HepG2 (cell line): ENCODE measurements around the gene BIRC5. TPM values are rescaled to one million over a fixed set of nuclear protein-coding genes. Genes with fewer than 3 reads are reported as not detected.

Source experiments
- AGO2 ChIP-seq: fragments of 200-400 bp; formaldehyde crosslinking; optimal IDR thresholded peaks from 2 replicates; pipeline ENCODE3; 2017; ENCODE audit warnings: mild to moderate bottlenecking, low read depth, low read length, moderate library complexity
- BHLHE40 ChIP-seq: IDR thresholded peaks from 2 replicates; pipeline ENCODE4 v1.6.1; 2011; ENCODE audit warnings: low read length, improper control_type of control experiment
- GMEB2 ChIP-seq: IDR thresholded peaks from 2 replicates; pipeline ENCODE4 v1.6.1; 2016; ENCODE audit warnings: missing biosample characterization, missing genetic modification reagents, low read depth
- HDAC6 ChIP-seq: fragments of 200-600 bp; sonication (generic); IDR thresholded peaks from 2 replicates; pipeline ENCODE4 v1.7.0; 2017; ENCODE audit warnings: mild to moderate bottlenecking, antibody characterized with exemption, low read length, low read depth
- KLF12 ChIP-seq: sonication (generic); formaldehyde crosslinking; IDR thresholded peaks from 2 replicates; pipeline ENCODE4 v1.4.0; 2020; ENCODE audit warnings: missing genetic modification reagents, borderline replicate concordance
- KLF9 ChIP-seq: IDR thresholded peaks from 2 replicates; pipeline ENCODE4 v1.6.1; 2016; ENCODE audit warnings: low read depth
- NFE2L2 ChIP-seq: fragments of 150-350 bp; IDR thresholded peaks from 2 replicates; pipeline ENCODE4 v1.6.1; 2014; ENCODE audit warnings: low read length
- NFYB ChIP-seq: sonication (generic); formaldehyde crosslinking; IDR thresholded peaks from 2 replicates; pipeline ENCODE4 v1.4.0; 2020; ENCODE audit warnings: missing genetic modification reagents
- POLR2AphosphoS5 ChIP-seq: IDR thresholded peaks from 2 replicates; pipeline ENCODE4 v1.6.1; 2012; ENCODE audit warnings: low read depth, low read length
- REXO4 ChIP-seq: sonication (generic); formaldehyde crosslinking; IDR thresholded peaks from 2 replicates; pipeline ENCODE4 v1.8.0; 2022; ENCODE audit warnings: missing genetic modification reagents, mild to moderate bottlenecking, borderline replicate concordance
- ZFX ChIP-seq: sonication (generic); formaldehyde crosslinking; IDR thresholded peaks from 2 replicates; pipeline ENCODE4 v1.4.0; 2020; ENCODE audit warnings: mild to moderate bottlenecking, low read depth, missing genetic modification reagents, moderate library complexity
- ZNF280D ChIP-seq: sonication (generic); formaldehyde crosslinking; IDR thresholded peaks from 2 replicates; pipeline ENCODE4 v1.5.1; 2020; ENCODE audit warnings: mild to moderate bottlenecking, missing genetic modification reagents
- ZNF3 ChIP-seq: IDR thresholded peaks from 2 replicates; pipeline ENCODE4 v1.7.0; 2017; ENCODE audit warnings: inconsistent platforms
- ZNF33B ChIP-seq: sonication (generic); formaldehyde crosslinking; IDR thresholded peaks from 2 replicates; pipeline ENCODE4 v1.5.1; 2020; ENCODE audit warnings: mild to moderate bottlenecking, missing genetic modification reagents
- ZNF550 ChIP-seq: sonication (generic); formaldehyde crosslinking; IDR thresholded peaks from 2 replicates; pipeline ENCODE4 v1.4.0; 2020; ENCODE audit warnings: mild to moderate bottlenecking, missing genetic modification reagents, borderline replicate concordance
- ZSCAN22 ChIP-seq: sonication (generic); formaldehyde crosslinking; IDR thresholded peaks from 2 replicates; pipeline ENCODE4 v1.4.0; 2020; ENCODE audit warnings: mild to moderate bottlenecking, missing genetic modification reagents
- polyA plus RNA-seq, 8 experiments: library from polyadenylated mRNA; depleted of rRNA in 3 of 8; stranded (reverse) in 7 of 8; unstranded in 1 of 8; fragments of >200 nt; fragmentation: Illumina TruSeq in 4 of 8; extraction: Trizol in 4 of 8; gene quantifications; 2 replicates each; pipeline versions ENCODE4 v1.2.1 to v1.2.3, GENCODE V29; 2011 to 2016; ENCODE audit warnings: low read depth in 4 of 8, missing spikeins in 1 of 8, mixed read lengths in 1 of 8; ENCODE audit not compliant: insufficient read depth in 1 of 8
- total RNA-seq, 5 experiments: library from RNA; depleted of rRNA; stranded (reverse); fragments of >200 nt; fragmentation: Illumina TruSeq; extraction: Trizol; gene quantifications; 2 replicates each; pipeline ENCODE4 v1.2.3, GENCODE V29; 2016; ENCODE audit warnings: low read depth in 1 of 5
- TF ChIP-seq, protein P1 (sequence below): sonication (generic); formaldehyde crosslinking; IDR thresholded peaks from 2 replicates; pipeline ENCODE4 v1.8.0; 2022; ENCODE audit warnings: mild to moderate bottlenecking, missing genetic modification reagents, moderate library complexity
- TF ChIP-seq, protein P2 (sequence below): sonication (generic); formaldehyde crosslinking; IDR thresholded peaks from 2 replicates; pipeline ENCODE4 v1.4.0; 2020; ENCODE audit warnings: missing genetic modification reagents, borderline replicate concordance
- TF ChIP-seq, protein P3 (sequence below): IDR thresholded peaks from 2 replicates; pipeline ENCODE4 v1.6.1; 2018; ENCODE audit warnings: missing genetic modification reagents

BIRC5 gene
- total and polyA plus RNA-seq, 2 of the 13 experiments (the other 11 are each of a cell fraction or from before 2014, with no cell fraction given): 30.3 to 135 TPM

- peak; percentile 80; the same call in 1 of the 2 replicates for TF ChIP-seq KLF9
- TF ChIP-seq KLF12: peak; percentile 78; the same call in 1 of the 2 replicates
- no peak for TF ChIP-seq HDAC6
- no peak for TF ChIP-seq REXO4 (CRISPR knock-in tag)
- peak; percentile 75 for TF ChIP-seq ZFX
- TF ChIP-seq, protein P1, sequence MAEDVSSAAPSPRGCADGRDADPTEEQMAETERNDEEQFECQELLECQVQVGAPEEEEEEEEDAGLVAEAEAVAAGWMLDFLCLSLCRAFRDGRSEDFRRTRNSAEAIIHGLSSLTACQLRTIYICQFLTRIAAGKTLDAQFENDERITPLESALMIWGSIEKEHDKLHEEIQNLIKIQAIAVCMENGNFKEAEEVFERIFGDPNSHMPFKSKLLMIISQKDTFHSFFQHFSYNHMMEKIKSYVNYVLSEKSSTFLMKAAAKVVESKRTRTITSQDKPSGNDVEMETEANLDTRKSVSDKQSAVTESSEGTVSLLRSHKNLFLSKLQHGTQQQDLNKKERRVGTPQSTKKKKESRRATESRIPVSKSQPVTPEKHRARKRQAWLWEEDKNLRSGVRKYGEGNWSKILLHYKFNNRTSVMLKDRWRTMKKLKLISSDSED (CRISPR knock-in tag): no peak
- TF ChIP-seq AGO2: peak; percentile 47
- no peak for TF ChIP-seq ZSCAN22
- TF ChIP-seq, protein P2, sequence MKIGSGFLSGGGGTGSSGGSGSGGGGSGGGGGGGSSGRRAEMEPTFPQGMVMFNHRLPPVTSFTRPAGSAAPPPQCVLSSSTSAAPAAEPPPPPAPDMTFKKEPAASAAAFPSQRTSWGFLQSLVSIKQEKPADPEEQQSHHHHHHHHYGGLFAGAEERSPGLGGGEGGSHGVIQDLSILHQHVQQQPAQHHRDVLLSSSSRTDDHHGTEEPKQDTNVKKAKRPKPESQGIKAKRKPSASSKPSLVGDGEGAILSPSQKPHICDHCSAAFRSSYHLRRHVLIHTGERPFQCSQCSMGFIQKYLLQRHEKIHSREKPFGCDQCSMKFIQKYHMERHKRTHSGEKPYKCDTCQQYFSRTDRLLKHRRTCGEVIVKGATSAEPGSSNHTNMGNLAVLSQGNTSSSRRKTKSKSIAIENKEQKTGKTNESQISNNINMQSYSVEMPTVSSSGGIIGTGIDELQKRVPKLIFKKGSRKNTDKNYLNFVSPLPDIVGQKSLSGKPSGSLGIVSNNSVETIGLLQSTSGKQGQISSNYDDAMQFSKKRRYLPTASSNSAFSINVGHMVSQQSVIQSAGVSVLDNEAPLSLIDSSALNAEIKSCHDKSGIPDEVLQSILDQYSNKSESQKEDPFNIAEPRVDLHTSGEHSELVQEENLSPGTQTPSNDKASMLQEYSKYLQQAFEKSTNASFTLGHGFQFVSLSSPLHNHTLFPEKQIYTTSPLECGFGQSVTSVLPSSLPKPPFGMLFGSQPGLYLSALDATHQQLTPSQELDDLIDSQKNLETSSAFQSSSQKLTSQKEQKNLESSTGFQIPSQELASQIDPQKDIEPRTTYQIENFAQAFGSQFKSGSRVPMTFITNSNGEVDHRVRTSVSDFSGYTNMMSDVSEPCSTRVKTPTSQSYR (CRISPR knock-in tag): 0 out of 2 replicates have a peak, but pooled peaks have one; percentile 8
- TF ChIP-seq, protein P3, sequence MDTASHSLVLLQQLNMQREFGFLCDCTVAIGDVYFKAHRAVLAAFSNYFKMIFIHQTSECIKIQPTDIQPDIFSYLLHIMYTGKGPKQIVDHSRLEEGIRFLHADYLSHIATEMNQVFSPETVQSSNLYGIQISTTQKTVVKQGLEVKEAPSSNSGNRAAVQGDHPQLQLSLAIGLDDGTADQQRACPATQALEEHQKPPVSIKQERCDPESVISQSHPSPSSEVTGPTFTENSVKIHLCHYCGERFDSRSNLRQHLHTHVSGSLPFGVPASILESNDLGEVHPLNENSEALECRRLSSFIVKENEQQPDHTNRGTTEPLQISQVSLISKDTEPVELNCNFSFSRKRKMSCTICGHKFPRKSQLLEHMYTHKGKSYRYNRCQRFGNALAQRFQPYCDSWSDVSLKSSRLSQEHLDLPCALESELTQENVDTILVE (CRISPR knock-in tag): peak; percentile 14; the same call in 1 of the 2 replicates
- TF ChIP-seq ZNF3 (CRISPR knock-in tag): no peak
- TF ChIP-seq NFE2L2: no peak
- no peak for TF ChIP-seq ZNF550
- TF ChIP-seq ZNF33B (CRISPR knock-in tag): 0 out of 2 replicates have a peak, but pooled peaks have one; percentile 77
- TF ChIP-seq GMEB2 (CRISPR knock-in tag): no peak
- TF ChIP-seq BHLHE40: peak; percentile 58; the same call in 1 of the 2 replicates
- TF ChIP-seq POLR2AphosphoS5: peak; percentile 100
- TF ChIP-seq NFYB (CRISPR knock-in tag): peak; percentile 99
- TF ChIP-seq ZNF280D: peak; percentile 57; the same call in 1 of the 2 replicates
Measured at GRCh38 chr17:78186692-78187595, 27.1 kb upstream of the BIRC5 start, which contains the start of the genes AFMID and TK1 (continued).
